Measurements from ENCODE around the gene TLNRD1. TPM values are rescaled to one million over a fixed set of nuclear protein-coding genes. Genes with fewer than 3 reads are reported as not detected.

Gene TLNRD1
- total and polyA plus RNA-seq, 3 donors from 2014 or later, result 2.6 to 14.9 (median 11.5) TPM

DNA sequence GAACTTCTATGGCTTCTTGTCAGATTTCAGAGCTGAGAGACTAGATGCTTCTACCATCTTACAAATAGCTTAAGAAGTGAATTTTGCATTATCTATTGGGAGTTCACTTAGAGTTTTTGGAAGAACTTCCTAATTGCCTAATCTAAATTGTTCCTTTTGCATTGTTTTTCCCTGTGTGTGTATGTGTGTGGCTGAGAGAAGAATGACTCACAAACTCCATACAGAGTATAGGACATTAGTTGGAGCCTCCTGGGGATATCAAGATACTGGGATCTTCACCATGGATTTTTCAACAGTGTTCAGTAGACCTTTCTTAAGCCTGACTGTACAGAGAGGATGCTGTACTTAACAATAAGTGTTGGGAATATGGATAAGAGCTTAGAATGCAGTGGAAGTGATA lies 10.9 kb downstream of the TLNRD1 start:
- intact Hi-C loops (cut with DNase I; ENCODE audit: low total_unique reads), result no loop called here
- Histone ChIP-seq H3K27me3 (no peaks in the 10 kb centered on the region), H3K9me3 (no peaks in the 10 kb centered on the region), H3K27ac (no peak overlapping the region), H3K36me3 (ENCODE audit: low read depth, missing control alignments) (no peaks in the 10 kb centered on the region), H3K4me3 (no peak overlapping the region), H3K4me1 (no peaks in the 10 kb centered on the region)
- TF ChIP-seq POLR2A (IDR thresholded peaks at IDR 0.05), result no peak
- TF ChIP-seq, protein P1, sequence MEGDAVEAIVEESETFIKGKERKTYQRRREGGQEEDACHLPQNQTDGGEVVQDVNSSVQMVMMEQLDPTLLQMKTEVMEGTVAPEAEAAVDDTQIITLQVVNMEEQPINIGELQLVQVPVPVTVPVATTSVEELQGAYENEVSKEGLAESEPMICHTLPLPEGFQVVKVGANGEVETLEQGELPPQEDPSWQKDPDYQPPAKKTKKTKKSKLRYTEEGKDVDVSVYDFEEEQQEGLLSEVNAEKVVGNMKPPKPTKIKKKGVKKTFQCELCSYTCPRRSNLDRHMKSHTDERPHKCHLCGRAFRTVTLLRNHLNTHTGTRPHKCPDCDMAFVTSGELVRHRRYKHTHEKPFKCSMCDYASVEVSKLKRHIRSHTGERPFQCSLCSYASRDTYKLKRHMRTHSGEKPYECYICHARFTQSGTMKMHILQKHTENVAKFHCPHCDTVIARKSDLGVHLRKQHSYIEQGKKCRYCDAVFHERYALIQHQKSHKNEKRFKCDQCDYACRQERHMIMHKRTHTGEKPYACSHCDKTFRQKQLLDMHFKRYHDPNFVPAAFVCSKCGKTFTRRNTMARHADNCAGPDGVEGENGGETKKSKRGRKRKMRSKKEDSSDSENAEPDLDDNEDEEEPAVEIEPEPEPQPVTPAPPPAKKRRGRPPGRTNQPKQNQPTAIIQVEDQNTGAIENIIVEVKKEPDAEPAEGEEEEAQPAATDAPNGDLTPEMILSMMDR (IDR thresholded peaks at IDR 0.05), result no peak
- DNase-seq, result no peak

DNA sequence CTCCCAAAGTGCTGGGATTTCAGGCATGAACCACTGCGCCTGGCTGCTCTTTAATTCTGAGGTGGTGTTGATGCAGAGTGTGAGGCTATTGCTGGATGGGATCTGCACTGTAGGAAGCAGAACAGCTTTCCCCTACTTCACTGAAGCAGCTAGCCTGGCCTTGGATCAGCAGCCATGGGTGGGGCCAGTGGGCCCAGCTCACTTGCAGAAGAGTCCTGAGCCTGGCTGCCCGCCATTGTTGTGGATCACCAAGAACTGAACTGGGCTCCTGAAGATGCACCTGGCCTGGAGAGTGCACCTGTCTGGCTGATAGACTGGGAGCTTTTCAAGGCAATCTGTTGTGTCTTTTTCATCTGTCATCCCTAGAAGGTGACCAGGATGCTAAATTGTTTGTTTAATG lies 11.9 kb downstream of the TLNRD1 start:
- Histone ChIP-seq H3K36me3 (ENCODE audit: low read depth, missing control alignments) (no peaks in the 10 kb centered on the region), H3K9me3 (no peaks in the 10 kb centered on the region), H3K4me1 (no peaks in the 10 kb centered on the region), H3K27me3 (no peaks in the 10 kb centered on the region), H3K27ac (no peak overlapping the region), H3K4me3 (no peak overlapping the region)
- intact Hi-C loops (cut with DNase I; ENCODE audit: low total_unique reads), result no loop called here
- 88 to 100% methylated on average over 1 to 2 of the region's 2 CpGs for WGBS, 2 donors
- no peak for DNase-seq
- TF ChIP-seq, protein P1 (IDR thresholded peaks at IDR 0.05), result no peak
- TF ChIP-seq POLR2A (IDR thresholded peaks at IDR 0.05), result no peak

DNA sequence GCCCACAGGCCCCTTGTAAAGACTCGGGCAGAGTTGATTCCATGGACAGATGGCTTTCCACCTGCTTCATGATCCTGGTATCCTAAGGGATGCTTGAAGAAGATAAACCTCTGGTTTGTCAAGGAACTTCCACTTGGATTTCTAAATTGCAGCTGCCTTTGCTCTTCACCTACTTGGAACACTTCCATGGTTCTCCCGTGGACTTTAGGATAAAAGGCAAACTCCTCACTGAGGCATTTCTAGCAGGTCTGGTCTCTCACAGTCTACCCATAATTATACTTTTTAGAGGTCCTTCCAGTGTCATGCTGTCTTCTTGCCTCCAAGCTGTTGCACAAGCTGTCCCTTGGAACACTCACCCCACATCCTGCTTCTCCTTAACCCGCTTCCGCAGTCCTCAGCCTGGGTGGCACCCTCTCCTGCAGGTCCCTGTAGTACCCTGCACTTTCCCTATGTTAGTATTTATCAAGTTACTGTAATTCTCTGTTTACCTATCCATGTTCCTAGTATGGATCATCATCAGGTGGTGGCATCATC lies 12.7 kb downstream of the TLNRD1 start:
- 69 to 89% methylated on average over 4 of the region's 4 CpGs for WGBS, 2 donors
- intact Hi-C loops (cut with DNase I; ENCODE audit: low total_unique reads), result no loop called here
- no peak overlapping the region for H3K27ac ChIP-seq

DNA sequence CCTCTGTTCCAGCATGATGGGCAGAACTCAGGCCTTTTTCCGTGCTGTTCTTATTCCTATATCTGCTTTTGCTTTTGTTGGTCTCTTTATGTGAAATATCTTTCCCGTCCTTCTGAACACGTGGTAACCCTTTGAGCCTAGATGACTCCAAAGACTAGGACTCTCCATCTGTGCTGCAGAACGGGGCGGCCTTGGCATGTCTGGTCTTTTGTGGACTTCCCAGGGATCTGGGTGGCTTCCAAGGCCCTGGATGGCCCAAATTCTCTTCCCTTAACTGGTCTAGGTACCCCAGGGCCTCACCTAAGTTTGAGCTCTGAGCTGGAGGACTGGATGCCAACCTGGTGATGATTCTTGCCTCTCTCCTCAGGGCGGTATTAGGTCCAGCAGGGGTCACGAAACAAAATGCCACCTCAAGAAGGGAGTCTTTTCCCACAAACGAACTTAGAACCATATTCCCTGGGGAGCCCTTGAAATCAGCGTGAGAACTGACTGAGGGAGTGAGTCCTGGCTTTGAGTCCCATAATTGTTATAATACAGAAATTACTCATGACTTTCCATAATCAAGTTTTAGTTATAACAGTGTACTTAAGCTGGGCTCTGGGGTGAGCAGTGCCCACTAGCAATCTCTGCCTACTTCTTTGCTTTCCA lies 13.8 kb downstream of the TLNRD1 start:
- intact Hi-C loops (cut with DNase I; ENCODE audit: low total_unique reads), result no loop called here
- DNase-seq, result no peak
- H3K36me3 ChIP-seq (ENCODE audit: low read depth, missing control alignments), result no peaks in the 10 kb centered on the region
- H3K27ac ChIP-seq, result no peak overlapping the region
- no peak for TF ChIP-seq POLR2A (IDR thresholded peaks at IDR 0.05)
- TF ChIP-seq, protein P1 (IDR thresholded peaks at IDR 0.05), result no peak
- H3K9me3 ChIP-seq, result no peaks in the 10 kb centered on the region
- no peak overlapping the region for H3K4me3 ChIP-seq
- no peaks in the 10 kb centered on the region for H3K4me1 ChIP-seq
- 82 to 86% methylated on average over 7 to 9 of the region's 9 CpGs for WGBS, 2 donors
- no peaks in the 10 kb centered on the region for H3K27me3 ChIP-seq

More for the DNA sequence above, 12.7 kb downstream of the TLNRD1 start:
- H3K9me3 ChIP-seq, result no peaks in the 10 kb centered on the region
- no peak overlapping the region for H3K4me3 ChIP-seq
- H3K27me3 ChIP-seq, result no peaks in the 10 kb centered on the region
- H3K36me3 ChIP-seq (ENCODE audit: low read depth, missing control alignments), result no peaks in the 10 kb centered on the region
- H3K4me1 ChIP-seq, result no peaks in the 10 kb centered on the region
- DNase-seq, result no peak
- TF ChIP-seq, protein P1 (IDR thresholded peaks at IDR 0.05), result no peak
- no peak for TF ChIP-seq POLR2A (IDR thresholded peaks at IDR 0.05)
